GM12892 (cell line): ENCODE results near the gene ZBTB8OS.
A peak's percentile ranks its signal among the peaks of the same experiment; 100 is the strongest.
"Not testable (repeated sequence)": the region's sequence is repeated elsewhere in the genome, so short reads cannot be mapped to it uniquely, and the experiment has no call there.

Experiments
- DNase-seq: peaks from one replicate; pipeline ENCODE4 v3.0.0; 2011; ENCODE audit not compliant: insufficient read length
- FAIRE-seq: peaks from 2 replicates; lab custom pipeline; 2011; peaks lifted over from hg19 to GRCh38; lab: Jason Lieb, UNC
- POLR2A ChIP-seq: IDR thresholded peaks from 2 replicates; pipeline ENCODE4 v1.6.1; 2011; ENCODE audit warnings: low read depth, low read length, control low read depth
- POLR2AphosphoS5 ChIP-seq: IDR thresholded peaks from 2 replicates; pipeline ENCODE4 v1.6.1; 2011; ENCODE audit warnings: low read depth, low read length, control low read depth
- TAF1 ChIP-seq: IDR thresholded peaks from 2 replicates; pipeline ENCODE4 v1.6.1; 2011; ENCODE audit warnings: low read depth, mild to moderate bottlenecking, control low read depth, low read length, borderline replicate concordance

Gene ZBTB8OS

GRCh38 chr1:32647308-32648134, 2.8 kb downstream of the ZBTB8OS start:
- TF ChIP-seq POLR2AphosphoS5 = no peak
- no peak for FAIRE-seq
- DNase-seq = no peak

- TF ChIP-seq POLR2A = no peak
- no peak for TF ChIP-seq POLR2AphosphoS5
- FAIRE-seq = no peak
Observed at GRCh38 chr1:32644426-32644825, 5.9 kb downstream of the ZBTB8OS start.

GRCh38 chr1:32642292-32642827, 8.0 kb downstream of the ZBTB8OS start:
- not testable (repeated sequence) for DNase-seq, FAIRE-seq

More at GRCh38 chr1:32644426-32644825, 5.9 kb downstream of the ZBTB8OS start:
- DNase-seq = no peak

- TF ChIP-seq TAF1 = no peak
- DNase-seq (no peak), FAIRE-seq (no peak)
Observed at GRCh38 chr1:32639489-32640075, 10.8 kb downstream of the ZBTB8OS start.

- DNase-seq = no peak
- TF ChIP-seq TAF1 = no peak
- TF ChIP-seq POLR2AphosphoS5 = no peak
- TF ChIP-seq POLR2A = no peak
- FAIRE-seq = no peak
Observed at GRCh38 chr1:32636914-32637645, 13.3 kb downstream of the ZBTB8OS start.

- no peak for FAIRE-seq
- DNase-seq = no peak
Observed at GRCh38 chr1:32635508-32636277, 14.7 kb downstream of the ZBTB8OS start.

GRCh38 chr1:32632829-32633228, 17.5 kb downstream of the ZBTB8OS start:
- no peak for DNase-seq
- no peak for FAIRE-seq
- no peak for TF ChIP-seq POLR2AphosphoS5
- no peak for TF ChIP-seq POLR2A
- TF ChIP-seq TAF1 = no peak

More at GRCh38 chr1:32635508-32636277, 14.7 kb downstream of the ZBTB8OS start:
- TF ChIP-seq TAF1 = no peak
- no peak for TF ChIP-seq POLR2AphosphoS5
- no peak for TF ChIP-seq POLR2A

- not testable (repeated sequence) for FAIRE-seq, DNase-seq
Observed at GRCh38 chr1:32630173-32630572, 20.2 kb downstream of the ZBTB8OS start.

GRCh38 chr1:32627596-32628162, 22.7 kb downstream of the ZBTB8OS start:
- FAIRE-seq (peak; percentile 90), DNase-seq (peak; percentile 32)
- no peak for TF ChIP-seq POLR2AphosphoS5

GRCh38 chr1:32626176-32626575, 24.2 kb downstream of the ZBTB8OS start:
- TF ChIP-seq TAF1 (no peak), POLR2A (no peak), POLR2AphosphoS5 (no peak)
- no peak for DNase-seq
- no peak for FAIRE-seq

- FAIRE-seq (no peak), DNase-seq (no peak)
- 0 out of 2 replicates have a peak, but pooled peaks have one; percentile 10 for TF ChIP-seq POLR2AphosphoS5
- TF ChIP-seq POLR2A = no peak
Observed at GRCh38 chr1:32623775-32624174, 26.6 kb downstream of the ZBTB8OS start.
